ENCODE results near the gene IER5. TPM values are rescaled to one million over a fixed set of nuclear protein-coding genes. Genes with fewer than 3 reads are reported as not detected.

The IER5 gene
- 10 to 100 TPM; 22.4 to 26.6 TPM for total RNA-seq

DNA sequence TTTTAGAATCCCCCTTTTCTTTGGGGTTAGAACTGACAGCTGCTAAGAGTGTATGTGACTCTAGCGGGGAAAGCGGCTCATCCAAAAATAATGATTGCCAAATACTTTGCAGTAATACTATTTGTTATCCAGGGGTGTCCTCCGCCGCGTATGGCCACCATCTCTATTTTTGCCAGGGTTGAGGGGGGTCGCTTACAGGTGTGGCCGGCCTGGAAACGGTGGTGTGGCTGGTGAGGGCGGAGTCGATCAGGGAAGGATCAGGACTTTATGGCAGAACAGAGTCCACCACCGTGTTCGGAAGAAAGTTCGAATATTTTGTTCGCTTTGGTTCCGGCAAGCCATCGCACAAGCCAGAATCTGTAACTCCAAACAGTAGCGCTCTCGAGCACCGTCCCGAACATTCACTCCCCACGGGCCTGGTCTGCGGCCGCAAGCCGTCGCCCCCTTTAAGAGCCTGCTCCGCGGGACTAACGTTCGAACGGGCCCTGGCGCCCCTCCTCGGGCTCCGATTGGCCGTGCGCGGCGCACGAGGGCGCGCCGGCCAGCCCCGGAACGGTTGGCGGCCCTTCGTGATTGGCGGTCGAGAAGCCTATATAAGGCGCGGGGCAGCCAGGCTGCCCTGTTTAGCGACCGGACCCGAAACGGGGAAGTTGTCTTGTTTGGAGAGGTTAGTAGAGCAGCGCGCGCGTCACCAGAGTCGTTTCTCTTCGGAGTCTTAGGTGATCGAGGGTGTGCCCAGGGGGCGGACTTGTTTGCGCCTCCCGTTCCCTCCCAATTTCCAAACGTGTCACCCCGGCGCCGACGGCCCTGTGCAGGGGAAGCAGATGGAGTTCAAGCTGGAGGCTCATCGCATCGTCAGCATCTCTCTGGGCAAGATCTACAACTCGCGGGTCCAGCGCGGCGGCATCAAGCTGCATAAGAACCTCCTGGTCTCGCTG, at the start of gene IER5:
IER5 (plus strand) TSS at position 622 of the 938 bp plus-strand sequence; CDS start at position 825, 203 bp downstream.

Other genes with a start within 250 kb of the IER5 start
- gene KIAA1614, start 175.8 kb upstream of the IER5 start, total RNA-seq = 1 to 10 TPM; 4.7 to 6.9 TPM
- gene STX6, start 65.8 kb upstream of the IER5 start, total RNA-seq = 10 to 100 TPM; 28.9 to 43.0 TPM
- 10 to 100 TPM in 1 of 2 donors, 1 to 10 TPM in 1; 7.7 to 28.2 TPM for gene MR1, start 54.7 kb upstream of the IER5 start, total RNA-seq

All from melanocyte of skin (primary cell).